GM21576 (cell line): ENCODE results near the gene FLYWCH2.
"Not testable (repeated sequence)": the region's sequence is repeated elsewhere in the genome, so short reads cannot be mapped to it uniquely, and the experiment has no call there.

Experiments used
- ATAC-seq: cut with Tn5 transposase; IDR thresholded peaks from one replicate; pipeline ENCODE4 v1.9.1; 2021; ENCODE audit warnings: mild to moderate bottlenecking, moderate library complexity; ENCODE audit not compliant: unreplicated experiment

FLYWCH2 gene

GRCh38 chr16:2881783-2882649, 999 bp upstream of the FLYWCH2 start:
- no peak for ATAC-seq

DNA sequence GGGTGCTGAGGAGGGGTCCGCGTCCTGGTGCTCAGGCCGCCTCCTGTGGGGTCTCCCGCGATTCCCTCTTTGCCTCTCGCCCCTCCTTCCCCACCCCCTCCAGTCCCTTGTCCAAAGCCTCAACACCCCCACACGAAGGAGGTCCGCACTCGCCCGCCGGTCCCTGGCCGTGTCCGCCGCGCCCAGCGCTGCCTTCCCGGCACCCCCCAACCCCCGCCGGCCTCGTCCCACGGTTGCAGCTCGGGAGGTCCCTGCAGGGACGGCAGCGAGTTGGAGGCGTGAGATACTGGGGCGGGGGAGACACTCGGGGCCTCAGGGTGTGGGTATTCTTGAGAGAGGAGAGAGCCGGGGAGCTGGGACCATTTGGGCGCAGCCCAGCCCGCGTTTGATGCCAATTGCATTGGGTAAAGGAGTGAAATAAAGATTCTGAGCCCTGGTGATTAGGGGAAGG, 468 bp downstream of the FLYWCH2 start:
- no peak for ATAC-seq

DNA sequence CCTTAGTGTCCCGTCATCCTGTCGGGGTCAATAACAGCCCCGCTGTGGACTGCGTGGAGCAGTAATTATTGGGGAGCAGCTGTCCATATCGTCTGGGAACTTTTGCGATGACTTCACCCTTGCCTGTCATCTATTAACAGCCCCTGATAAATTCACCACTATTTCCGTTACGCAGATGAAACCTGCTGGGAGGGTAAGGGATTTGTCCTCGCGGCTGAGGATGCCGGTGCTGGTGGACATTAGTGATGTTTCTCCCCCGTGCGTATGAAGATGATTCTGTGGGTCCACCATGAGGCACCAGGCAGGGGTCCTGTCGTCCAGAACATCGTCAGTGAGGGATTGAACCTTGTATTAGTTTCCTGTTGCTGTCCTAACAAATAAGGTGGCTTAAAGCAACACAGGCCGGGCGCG, 1.0 kb downstream of the FLYWCH2 start:
- ATAC-seq: no peak

DNA sequence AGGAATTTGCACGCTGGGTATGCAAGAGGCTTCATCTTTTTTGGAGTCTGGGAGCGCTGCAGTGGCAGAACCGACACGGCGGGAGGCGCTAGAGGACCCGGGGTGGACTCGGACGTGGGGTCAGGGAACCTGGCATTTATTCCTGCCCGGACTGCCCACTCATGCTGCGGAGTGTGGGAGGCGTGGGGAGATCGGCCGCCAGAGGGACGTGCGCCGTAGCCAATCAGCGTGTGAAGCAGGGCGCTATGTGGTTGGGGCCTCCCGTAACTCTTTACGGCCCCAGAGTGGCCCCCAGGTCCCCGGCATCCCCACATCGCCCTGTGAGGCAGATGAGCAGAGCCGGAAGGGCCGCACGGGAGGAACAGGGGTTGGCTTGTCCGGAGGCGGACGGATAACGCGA, 11.2 kb downstream of the FLYWCH2 start:
- ATAC-seq: no peak

- ATAC-seq: no peak
Measured at GRCh38 chr16:2895813-2896212, 12.8 kb downstream of the FLYWCH2 start.

GRCh38 chr16:2896480-2897010, 13.5 kb downstream of the FLYWCH2 start:
- no peak for ATAC-seq

DNA sequence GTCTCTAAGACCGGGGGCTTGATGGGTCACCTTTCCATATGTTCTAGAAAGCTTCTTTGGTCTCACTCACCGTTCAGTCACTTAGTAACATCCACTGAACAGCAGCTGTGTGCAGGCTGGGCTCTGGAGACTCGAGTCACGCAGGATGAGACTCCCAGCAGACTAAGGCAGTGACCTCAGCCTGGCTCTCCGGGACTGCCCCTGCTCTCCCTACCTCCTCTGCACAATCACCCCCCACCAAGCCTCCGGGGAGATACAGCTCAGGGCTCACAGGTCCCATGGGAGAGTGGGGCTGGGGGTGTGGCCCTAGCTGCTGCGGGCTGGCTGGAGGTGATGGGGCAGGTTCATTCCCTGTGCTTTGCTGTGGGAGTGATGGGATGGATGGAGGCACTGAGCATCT, 14.1 kb downstream of the FLYWCH2 start:
- no peak for ATAC-seq

DNA sequence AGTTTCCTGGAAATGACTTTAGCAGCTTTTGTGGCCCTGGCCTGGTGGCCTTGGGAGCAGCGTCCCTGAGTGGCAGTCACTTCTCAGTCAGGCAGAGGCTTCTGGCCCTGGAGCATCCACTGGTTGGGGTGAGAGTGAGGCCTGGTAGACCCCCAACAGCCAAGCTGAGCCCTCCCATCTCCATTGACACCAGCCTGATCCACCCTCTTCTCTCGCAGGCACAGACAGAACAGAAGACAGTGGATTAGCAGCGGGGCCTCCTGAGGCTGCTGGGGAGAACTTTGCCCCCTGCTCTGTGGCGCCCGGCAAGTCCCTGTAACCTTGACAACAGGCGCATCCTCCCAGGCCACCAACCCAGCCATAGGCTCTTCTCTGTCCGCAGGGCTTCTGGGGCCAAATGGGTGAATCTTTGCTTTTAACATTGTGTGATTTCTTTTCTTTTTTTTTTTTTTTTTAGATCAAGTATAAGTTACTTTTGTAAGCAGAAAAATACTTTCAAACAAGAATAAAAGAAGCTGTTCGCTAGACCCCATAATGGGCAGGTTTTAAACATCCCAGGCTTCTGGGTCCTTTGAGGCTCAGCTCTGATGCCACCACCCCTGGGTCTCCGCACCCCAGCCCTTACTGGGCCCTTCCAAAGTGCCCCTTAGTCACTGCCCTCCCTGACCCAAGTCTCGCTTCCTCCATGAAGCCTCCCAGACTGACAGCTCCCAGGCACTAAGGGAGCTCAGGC, 16.0 kb downstream of the FLYWCH2 start:
- no peak for ATAC-seq

- no peak for ATAC-seq
Measured at GRCh38 chr16:2899564-2900072, 16.6 kb downstream of the FLYWCH2 start.

DNA sequence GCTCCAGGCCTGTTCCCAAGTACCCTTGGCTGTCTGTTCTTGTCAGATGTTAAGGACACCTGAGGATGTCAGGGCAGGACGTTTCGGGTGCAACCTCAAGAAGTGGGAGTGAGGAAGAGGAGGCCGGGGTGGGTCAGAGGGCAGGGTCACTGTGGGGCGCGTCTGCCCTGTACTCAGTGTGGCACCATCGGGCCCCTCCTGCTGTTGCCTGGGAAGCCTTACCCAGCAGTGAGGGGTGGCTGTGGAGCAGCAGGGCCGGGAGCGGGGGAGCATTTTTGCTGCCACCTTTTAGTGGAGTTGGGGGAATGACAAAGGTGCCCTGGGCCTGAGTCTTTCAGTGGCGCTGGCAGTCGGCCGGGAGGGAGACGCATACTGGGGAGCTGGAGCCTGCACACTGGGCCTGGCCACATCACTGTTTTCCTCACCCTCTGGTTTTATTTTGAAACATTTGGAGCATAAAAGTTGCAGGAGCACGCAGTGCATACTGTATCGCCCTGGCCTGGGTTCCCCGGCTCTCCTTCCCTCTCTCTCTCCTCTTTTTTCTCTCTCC, 17.6 kb downstream of the FLYWCH2 start:
- no peak for ATAC-seq

GRCh38 chr16:2902337-2903130, 19.5 kb downstream of the FLYWCH2 start:
- ATAC-seq: no peak

DNA sequence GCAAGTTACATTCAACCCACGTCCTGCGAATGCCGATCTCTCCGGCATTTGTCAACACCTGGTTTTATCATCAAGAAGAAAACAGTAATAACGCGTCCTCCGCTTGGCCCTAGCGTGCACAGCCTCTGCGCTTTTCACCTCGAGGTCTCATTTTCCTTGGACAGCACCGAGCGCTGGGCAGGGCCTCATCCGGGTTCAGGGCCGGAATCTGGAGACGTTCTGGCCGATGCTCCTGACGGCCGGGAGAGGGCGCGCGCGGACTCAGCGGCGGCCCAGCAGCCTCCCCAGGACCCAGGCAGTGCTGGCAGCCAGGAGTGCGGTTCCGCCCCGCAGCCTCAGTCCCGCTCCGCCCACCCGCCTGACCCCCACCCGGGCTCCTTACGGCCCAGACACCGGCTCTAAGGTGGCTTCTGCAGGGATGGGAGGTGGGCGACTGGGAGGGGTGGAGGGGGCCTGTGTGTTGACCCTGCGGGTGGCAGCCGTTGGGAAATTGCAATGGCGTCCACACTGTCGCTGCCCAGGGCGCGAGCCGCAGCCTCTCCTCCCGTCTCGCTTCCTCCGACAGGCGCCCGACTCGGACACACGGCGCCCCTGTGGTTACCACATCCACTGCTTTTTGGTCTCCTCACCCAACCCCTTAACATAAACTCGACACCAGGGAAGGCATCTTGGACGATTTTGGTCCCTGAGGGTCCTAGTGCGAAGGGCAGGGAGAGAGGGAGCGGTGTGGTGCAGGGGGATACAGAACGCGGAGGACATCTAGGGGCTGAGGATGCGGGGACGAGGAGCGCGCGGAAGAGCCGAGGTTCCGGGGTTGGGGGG, 21.3 kb downstream of the FLYWCH2 start:
- peak; percentile 44 for ATAC-seq

DNA sequence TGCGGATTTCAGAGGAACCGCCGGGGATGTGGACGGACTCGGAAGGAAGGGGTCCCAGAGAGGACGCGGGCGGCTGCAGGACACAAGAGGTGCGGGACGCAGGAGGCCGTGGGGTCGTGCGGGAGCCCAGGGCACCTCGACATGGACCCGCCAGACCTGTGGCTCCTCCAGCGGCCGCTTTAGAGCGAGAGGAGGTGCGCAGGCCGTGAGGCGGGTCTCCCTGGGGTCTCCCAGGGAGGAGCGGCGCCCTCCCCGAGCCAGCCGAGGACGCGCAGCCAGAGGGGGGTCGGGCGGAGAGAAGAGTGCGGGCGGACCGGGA, 21.9 kb downstream of the FLYWCH2 start:
- ATAC-seq: peak; percentile 8

DNA sequence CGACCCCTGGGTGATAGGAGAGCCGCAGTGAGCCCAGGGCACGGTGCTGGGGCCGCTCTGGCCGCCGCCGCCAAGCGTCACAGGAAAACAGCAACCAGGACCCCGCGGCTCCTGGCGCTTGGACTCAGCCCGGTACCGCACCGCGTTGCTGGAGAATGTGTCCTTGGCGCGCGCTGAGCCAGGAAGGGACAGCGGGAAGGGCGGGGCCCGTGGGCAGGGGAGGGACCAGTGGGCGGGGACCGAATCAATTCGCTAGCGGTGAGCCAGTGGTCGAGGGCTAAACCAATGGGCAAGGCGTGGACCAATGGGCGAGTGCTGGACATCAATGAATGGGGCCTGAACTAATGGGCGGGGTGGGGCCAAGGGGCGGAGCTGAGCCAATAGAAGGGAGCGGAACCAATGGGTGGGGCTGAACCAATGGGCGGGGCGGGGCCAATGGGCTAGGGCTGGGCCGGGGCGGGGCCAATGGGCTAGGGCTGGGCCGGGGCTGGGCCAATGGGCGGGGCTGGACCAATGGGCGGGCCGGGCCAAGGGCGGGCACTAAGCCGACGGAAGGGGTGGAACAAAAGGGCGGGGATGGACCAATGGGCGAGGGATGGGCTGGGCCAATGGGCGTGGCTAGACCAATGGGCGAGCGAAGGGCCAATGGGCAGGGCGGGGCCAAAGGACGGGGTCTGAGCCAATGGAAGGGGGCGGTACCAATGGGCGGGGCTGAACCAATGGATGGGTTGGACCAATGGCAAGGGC, 22.4 kb downstream of the FLYWCH2 start:
- peak; percentile 63 for ATAC-seq

- ATAC-seq: no peak
Measured at GRCh38 chr16:2905988-2906387, 23.0 kb downstream of the FLYWCH2 start.

DNA sequence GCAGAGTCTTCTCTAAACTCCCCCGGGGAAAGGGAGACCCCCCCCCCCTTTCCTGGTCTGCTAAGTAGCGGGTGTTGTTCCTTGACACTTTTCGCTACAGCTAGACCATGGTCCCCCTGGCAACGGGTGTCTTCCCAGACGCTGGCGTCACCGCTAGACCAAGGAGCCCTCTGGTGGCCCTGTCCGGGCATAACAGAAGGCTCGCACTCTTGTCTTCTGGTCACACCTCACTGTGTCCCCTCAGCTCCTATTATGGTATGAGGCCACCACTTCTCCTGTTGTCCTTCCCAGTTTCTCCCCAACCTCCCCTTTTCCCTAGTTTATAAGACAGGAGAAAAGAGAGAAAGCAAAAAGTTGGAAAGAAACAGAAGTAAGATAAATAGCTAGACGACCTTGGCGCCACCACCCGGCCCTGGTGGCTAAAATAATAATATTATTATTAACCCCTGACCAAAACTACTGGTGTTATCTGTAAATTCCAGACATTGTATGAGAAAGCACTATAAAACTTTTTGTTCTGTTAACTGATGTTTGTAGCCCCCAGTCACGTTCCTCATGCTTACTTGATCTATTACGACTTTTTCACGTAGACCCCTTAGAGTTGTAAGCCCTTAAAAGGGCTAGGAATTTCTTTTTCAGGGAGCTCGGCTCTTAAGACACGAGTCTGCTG, 24.2 kb downstream of the FLYWCH2 start:
- ATAC-seq: not testable (repeated sequence)

DNA sequence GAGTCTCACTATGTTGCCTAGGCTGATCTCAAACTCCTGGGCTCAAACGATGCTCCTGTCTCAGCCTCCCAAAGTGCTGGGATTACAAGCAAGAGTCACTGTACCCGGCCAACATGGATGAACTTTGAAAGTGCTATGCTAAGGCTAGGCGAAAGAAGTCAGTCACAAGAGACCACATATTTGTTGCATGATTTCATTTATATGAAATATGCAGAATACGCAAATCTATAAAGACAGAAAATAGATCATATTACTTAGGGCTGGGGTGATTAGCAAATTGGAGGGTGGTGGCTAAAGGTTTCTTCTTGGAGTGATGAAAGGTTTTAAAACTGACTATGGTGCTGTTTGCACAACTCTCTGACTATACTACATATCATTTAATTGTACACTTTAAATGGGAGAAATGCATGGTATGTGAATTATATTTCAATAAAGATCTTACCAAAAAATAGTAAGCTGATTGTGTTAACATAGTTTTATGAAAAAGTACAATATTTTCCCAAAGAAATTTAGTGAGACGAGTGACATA, 27.5 kb downstream of the FLYWCH2 start:
- ATAC-seq: no peak

GRCh38 chr16:2911638-2912329, 28.8 kb downstream of the FLYWCH2 start, which contains the start of gene FLYWCH1:
FLYWCH1 (plus strand) TSS chr16:2911931; CDS start chr16:2929686, 17,755 bp downstream.
- peak; percentile 90 for ATAC-seq
